ENCODE results near the gene POLR3E.

The POLR3E gene

DNA sequence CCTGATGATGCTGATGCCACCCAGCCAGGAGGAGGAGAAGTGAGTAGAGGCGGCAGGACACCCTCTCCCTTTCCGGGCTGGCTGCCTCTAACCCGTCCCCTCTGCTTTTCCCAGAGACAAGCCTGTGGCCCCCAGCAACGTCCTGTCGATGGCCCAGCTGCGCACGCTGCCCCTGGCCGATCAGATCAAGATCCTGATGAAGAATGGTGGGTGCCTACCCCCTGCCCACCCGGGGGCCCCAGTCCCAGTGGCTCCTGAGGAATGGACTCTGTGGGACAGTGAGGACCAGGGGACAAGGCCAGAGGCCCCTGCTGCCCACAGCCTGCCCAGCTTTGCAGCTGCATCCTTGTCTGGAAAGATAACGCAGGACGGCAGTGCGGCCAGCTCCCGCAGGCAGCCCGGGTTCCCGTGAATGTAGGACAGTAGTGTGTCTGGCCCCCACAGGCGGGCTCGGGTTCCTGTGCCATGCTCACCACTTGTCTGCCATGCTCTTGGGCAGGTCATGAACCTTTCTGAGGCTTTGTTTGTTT is 19.9 kb downstream of the POLR3E start:
- no peak for DNase-seq

GRCh38 chr16:22317625-22318024 is 20.4 kb downstream of the POLR3E start:
- no peak for DNase-seq

GRCh38 chr16:22318690-22319358 is 21.6 kb downstream of the POLR3E start:
- DNase-seq = peak; percentile 65

DNA sequence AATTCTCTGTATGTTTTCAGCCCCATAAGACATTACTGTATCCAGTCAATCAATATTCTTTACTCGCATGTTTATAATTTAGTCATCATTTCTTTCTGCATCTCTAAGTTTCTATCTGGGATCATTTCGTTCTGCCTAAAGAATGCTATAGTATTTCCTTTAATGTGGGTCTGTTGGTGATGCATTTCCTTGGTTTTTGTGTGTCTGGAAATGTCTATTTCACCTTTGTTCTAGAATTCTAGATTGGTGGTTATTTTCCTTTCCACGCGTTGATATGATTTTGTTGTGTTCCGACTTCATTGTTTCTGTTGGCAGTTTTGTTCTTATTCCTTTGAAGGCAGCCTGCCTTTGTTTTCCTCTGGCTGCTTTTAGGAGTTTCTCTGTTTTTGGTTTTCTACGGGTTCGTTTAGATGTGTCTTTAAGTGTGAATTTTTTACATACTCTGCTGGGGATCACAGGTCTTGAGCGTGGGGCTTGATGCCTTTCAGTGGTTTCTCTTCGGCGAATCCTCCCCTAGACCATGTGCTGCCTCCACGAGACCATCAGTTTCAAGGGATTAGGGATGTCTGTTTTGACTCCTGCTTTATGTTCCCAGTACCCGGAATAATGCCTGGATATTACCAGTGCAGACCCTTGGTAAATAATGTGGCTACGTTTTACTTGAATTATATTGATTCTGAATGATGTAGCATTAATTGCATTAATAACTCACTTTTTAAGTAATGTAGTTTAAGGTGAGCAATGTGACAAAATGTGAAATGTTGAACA is 23.5 kb downstream of the POLR3E start:
- no peak for DNase-seq

- DNase-seq = peak; percentile 77
Observed at GRCh38 chr16:22321340-22322001, 24.3 kb downstream of the POLR3E start.

GRCh38 chr16:22322021-22322471 is 24.8 kb downstream of the POLR3E start:
- DNase-seq = no peak

DNA sequence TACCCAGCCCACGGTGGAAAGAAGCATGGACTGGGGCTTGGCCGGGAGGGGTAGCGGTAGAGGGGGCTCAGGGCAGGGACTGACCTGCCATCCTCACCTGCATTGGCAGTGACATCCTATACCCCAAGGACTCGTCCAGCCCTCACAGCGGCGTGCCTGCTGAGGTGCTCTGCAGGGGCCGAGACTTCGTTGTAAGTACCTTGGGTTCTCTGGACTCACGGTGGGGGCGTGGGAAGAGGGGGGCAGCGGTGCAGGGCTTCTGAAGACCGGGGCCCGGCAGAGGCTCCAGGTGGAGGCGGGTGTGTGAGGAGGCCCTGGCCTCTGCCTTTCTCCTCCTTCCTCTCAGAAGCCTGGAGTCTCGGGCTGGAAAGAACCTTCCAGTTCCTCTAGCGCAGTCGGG is 25.5 kb downstream of the POLR3E start:
- no peak for DNase-seq

DNA sequence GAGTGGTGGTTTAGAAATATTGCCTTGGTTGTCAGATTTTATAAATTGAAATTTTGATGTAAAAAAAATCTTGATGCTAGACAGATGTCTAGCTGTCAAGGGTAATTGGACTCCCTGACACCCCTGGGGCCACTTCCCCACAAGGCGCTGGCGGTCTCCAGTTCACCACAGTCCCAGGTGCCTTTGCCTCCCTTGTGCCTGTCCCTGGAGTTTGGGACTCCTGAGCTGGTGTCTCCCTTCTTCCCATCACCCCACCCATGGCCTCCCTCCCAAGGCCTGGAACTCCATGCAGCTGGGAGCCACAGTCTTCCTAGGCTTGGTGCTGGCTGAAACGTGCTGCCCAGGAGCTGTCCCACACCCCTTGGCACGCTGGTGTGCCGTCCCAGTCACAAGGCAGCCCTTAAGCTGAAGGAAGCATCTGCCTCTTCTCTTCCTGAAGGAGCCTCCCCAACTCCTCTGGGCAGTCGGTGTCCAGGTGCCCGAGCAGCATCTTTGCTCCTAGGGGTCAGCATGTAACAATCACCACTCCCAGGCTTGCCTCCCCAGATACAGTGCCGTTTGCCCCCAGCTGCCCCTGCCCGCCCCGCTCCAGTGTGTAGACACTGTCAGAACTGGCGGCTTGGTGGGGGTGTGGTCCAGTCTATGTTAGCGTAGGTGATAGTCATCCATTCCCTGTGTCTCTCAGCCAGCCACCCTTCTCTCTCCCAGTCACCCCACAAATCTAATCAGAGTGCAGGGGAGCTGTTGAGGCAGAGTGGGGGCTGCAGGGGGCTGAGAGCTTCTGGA is 26.2 kb downstream of the POLR3E start:
- no peak for DNase-seq

DNA sequence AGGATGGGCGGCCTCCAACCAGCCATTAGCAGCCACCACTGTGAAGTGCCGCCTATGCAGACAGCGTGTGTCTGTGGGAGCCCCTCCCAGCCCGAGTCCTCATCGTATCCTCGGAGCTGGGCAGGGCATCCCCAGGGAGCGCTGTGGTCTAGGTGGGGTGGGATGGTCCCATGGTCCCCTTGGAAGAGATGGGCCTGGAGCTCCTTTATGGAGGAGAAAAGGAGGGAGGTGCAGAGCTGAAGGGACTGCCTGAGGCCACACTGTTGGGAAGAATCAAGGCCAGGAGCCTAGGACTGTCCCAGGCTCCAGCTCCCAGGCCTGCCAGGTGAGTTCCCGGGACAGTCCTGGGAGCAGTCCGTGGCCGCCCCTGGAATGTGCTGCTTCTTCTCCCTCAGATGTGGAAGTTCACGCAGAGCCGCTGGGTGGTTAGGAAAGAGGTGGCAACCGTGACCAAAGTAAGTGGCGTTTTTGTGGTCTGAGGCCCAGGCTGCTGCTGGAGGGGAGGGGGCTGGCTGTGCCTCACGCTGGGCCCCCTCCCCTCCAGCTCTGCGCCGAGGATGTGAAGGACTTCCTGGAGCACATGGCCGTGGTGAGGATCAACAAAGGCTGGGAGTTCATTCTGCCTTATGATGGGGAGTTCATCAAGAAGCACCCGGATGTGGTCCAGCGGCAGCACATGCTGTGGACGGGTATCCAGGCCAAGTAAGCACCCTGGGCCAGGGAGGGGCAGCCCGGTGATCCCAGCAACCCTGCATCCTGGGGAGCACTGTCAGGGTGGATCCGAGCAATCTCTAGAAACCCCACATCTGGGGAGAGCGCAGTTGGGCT is 27.0 kb downstream of the POLR3E start:
- no peak for DNase-seq

DNA sequence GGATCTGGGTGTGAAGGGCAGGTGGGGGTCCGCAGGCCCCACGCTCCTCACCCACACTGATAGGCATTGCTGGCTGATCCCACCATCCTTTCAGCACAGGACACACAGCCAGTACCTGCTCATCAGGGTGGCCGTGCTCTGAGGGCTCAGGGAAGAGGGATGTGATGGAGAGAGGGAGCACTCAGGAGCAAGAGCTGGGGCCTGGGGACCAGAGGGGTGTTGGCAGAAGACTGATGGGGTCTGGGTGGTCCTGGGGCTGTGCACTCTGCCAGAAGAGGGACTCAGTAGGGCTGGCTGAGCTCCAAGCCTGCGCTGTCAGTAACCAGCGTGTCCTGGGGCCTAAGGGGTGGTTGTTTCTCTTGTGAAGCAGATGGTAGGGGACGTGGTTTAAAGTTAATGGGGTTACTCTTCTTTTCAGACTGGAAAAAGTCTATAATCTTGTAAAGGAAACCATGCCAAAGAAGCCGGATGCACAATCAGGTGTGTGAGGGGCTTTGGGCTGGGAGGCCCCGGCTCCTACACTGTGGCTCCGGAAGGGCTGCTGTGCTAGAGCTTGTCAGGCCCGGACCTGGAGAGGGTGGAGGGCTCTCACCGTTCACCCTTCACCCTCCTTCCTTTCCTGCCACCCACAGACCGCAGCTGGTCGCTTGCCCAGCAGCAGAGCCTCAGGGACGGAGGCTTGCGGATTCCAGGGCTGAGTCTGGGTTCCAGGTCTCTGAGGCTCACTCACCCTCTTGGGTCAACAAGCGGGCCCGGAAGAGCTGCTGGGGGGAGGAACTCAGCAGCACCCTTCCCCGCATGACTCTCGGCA is 27.8 kb downstream of the POLR3E start:
- no peak for DNase-seq

- no peak for DNase-seq
Observed at GRCh38 chr16:22325598-22326368, 28.6 kb downstream of the POLR3E start.

- no peak for DNase-seq
Observed at GRCh38 chr16:22326369-22326652, 29.1 kb downstream of the POLR3E start.

- DNase-seq = no peak
Observed at GRCh38 chr16:22326771-22327445, 29.7 kb downstream of the POLR3E start.

DNA sequence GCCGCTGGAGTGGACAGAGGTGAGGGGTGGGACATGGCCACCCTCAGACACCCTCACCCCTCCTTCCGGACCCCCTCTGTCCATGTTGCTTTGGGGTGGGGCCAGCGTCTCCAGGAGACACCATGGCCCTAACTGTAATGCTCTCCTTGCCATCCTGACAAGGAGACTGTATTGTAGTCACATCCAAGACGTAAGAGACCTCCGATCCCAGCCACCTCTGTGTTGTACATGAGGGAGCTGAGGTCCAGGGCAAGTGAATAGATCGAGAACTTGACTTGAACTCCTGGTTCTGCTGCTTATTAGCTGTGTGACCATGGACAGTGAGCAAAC is 30.2 kb downstream of the POLR3E start:
- DNase-seq = no peak

DNA sequence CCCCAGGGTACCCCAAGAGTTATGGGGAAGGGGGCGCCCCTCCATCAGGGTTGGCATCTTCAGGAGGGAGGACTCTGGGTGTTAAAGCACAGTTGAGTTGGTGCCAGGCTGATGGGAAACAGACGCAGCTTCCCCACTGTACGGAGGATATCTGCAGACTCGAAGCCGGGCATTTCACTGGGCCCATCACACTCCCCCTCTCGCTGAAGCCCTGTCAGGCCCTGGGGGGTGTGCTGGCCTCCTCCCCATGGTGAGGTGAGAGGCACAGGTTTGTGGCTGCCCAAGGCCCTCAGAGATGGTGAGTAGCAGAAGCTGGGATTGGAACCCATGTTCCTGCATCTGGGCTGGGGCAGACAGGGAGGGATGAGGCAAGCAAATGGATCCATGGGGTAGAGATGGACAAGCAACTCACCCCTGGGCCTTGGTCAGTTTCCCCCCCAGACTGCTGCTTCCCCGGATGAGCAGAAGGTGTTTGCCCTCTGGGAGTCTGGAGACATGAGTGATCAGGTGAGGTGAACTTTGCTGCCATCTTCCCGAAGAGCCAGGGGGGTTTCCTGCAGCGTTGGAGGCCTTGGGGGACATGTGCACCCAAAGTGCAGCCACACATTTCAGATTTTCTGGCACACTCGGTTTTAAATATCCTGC is 31.0 kb downstream of the POLR3E start:
- no peak for DNase-seq

GRCh38 chr16:22329199-22329695 is 32.0 kb downstream of the POLR3E start:
- no peak for DNase-seq

- DNase-seq = no peak
Observed at GRCh38 chr16:22330326-22330725, 33.1 kb downstream of the POLR3E start.

DNA sequence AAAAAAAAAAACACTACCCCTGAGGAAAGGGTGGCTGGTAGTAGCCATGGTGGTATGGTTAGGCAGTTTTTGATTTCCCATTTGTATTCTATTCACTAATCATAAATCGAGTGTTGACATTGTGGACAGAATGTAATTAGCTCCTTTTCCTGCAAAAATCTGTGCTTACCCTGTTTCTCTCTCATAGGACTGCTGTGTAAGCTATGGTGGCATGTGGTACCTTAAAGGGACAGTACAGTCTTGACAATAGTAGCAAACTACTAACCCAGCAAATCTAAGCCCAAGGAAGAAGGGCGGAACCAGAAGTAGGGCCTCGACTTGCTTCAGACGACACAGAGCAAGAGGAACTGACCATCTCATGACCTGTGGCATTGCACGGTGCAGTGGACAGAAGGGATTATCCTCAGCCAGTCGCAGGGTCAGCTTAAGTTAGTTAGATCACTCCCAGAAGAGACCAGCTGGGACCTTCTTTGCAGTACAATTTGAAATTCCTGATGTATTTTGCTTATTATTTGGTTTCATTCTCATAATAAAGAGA is 36.3 kb downstream of the POLR3E start:
- no peak for DNase-seq

GRCh38 chr16:22335668-22336246 is 38.5 kb downstream of the POLR3E start:
- DNase-seq = no peak
